Measurements from ENCODE around the gene SLC9A9. TPM values are rescaled to one million over a fixed set of nuclear protein-coding genes. Genes with fewer than 3 reads are reported as not detected.

The SLC9A9 gene
- total RNA-seq, 1 experiment from 2014 or later, result 1.5 TPM

GRCh38 chr3:143360244-143360643 is 488.0 kb downstream of the SLC9A9 start:
- BruUV-seq (replicated peaks), result no TSS peak
- H3K9me3 Mint-ChIP-seq (ENCODE audit: low read depth, unreplicated experiment), result peaks cover 2% of the 10 kb centered on the region

GRCh38 chr3:143358793-143359491 is 489.3 kb downstream of the SLC9A9 start:
- H3K4me3 Mint-ChIP-seq (ENCODE audit: low read depth, unreplicated experiment), result no peak overlapping the region
- H3K27me3 Mint-ChIP-seq (ENCODE audit: unreplicated experiment), result no peaks in the 10 kb centered on the region
- no TSS peak for BruUV-seq (replicated peaks)
- CTCF ChIA-PET, result interaction anchor here (1.2 kb wide), 1 partner anchor 211 kb away, joined by 3 read pairs; no protein-coding TSS in a partner anchor
- H3K9me3 Mint-ChIP-seq (ENCODE audit: low read depth, unreplicated experiment), result peaks cover 4% of the 10 kb centered on the region
- TF ChIP-seq CTCF (IDR thresholded peaks at IDR 0.05; ENCODE audit: unreplicated experiment), result no peak
- peaks cover 18% of the 10 kb centered on the region for H3K4me1 Mint-ChIP-seq (ENCODE audit: low read depth, unreplicated experiment)
- H3K36me3 Mint-ChIP-seq (ENCODE audit: insufficient read depth, unreplicated experiment), result no peaks in the 10 kb centered on the region
- intact Hi-C loops (cut with micrococcal nuclease; ENCODE audit: unreplicated experiment), result no loop called here
- H3K27ac Mint-ChIP-seq (ENCODE audit: unreplicated experiment), result no peak overlapping the region
- DNase-seq, result peak; percentile 24

More at GRCh38 chr3:143360244-143360643, 488.0 kb downstream of the SLC9A9 start:
- no peak for DNase-seq
- Mint-ChIP-seq H3K27ac (ENCODE audit: unreplicated experiment) (no peak overlapping the region), H3K4me1 (ENCODE audit: low read depth, unreplicated experiment) (peaks cover 18% of the 10 kb centered on the region), H3K4me3 (ENCODE audit: low read depth, unreplicated experiment) (no peak overlapping the region), H3K27me3 (ENCODE audit: unreplicated experiment) (no peaks in the 10 kb centered on the region), H3K36me3 (ENCODE audit: insufficient read depth, unreplicated experiment) (no peaks in the 10 kb centered on the region)
- TF ChIP-seq CTCF (IDR thresholded peaks at IDR 0.05; ENCODE audit: unreplicated experiment), result no peak
- intact Hi-C loops (cut with micrococcal nuclease; ENCODE audit: unreplicated experiment), result loop anchor here (5.0 kb wide), 1 partner anchor 282 kb away; no protein-coding TSS in a partner anchor
- CTCF ChIA-PET, result interaction anchor here (1.2 kb wide), 1 partner anchor 212 kb away, joined by 3 read pairs; no protein-coding TSS in a partner anchor

GRCh38 chr3:143358155-143358792 is 490.0 kb downstream of the SLC9A9 start:
- Mint-ChIP-seq H3K36me3 (ENCODE audit: insufficient read depth, unreplicated experiment) (no peaks in the 10 kb centered on the region), H3K27me3 (ENCODE audit: unreplicated experiment) (no peaks in the 10 kb centered on the region), H3K27ac (ENCODE audit: unreplicated experiment) (no peak overlapping the region), H3K9me3 (ENCODE audit: low read depth, unreplicated experiment) (peaks cover 4% of the 10 kb centered on the region), H3K4me3 (ENCODE audit: low read depth, unreplicated experiment) (no peak overlapping the region), H3K4me1 (ENCODE audit: low read depth, unreplicated experiment) (peaks cover 18% of the 10 kb centered on the region)
- CTCF ChIA-PET, result no interaction called here
- DNase-seq, result no peak
- no peak for TF ChIP-seq CTCF (IDR thresholded peaks at IDR 0.05; ENCODE audit: unreplicated experiment)
- intact Hi-C loops (cut with micrococcal nuclease; ENCODE audit: unreplicated experiment), result no loop called here
- no TSS peak for BruUV-seq (replicated peaks)

- Mint-ChIP-seq H3K9me3 (ENCODE audit: low read depth, unreplicated experiment) (peaks cover 4% of the 10 kb centered on the region), H3K36me3 (ENCODE audit: insufficient read depth, unreplicated experiment) (no peaks in the 10 kb centered on the region), H3K27me3 (ENCODE audit: unreplicated experiment) (no peaks in the 10 kb centered on the region), H3K4me3 (ENCODE audit: low read depth, unreplicated experiment) (no peak overlapping the region), H3K27ac (ENCODE audit: unreplicated experiment) (no peak overlapping the region), H3K4me1 (ENCODE audit: low read depth, unreplicated experiment) (peaks cover 18% of the 10 kb centered on the region)
- CTCF ChIA-PET, result no interaction called here
- no TSS peak for BruUV-seq (replicated peaks)
- no peak for DNase-seq
- intact Hi-C loops (cut with micrococcal nuclease; ENCODE audit: unreplicated experiment), result no loop called here
- TF ChIP-seq CTCF (IDR thresholded peaks at IDR 0.05; ENCODE audit: unreplicated experiment), result no peak
Observed at GRCh38 chr3:143357700-143358099, 490.6 kb downstream of the SLC9A9 start.

Data from Calu3 (cell line).